C1 segment of cervical spinal cord (tissue), 14 donors: Measurements from ENCODE around the gene NTNG1.
"Not testable (repeated sequence)": the region's sequence is repeated elsewhere in the genome, so short reads cannot be mapped to it uniquely, and the experiment has no call there.

Experiments
- DNase-seq, 14 donors: peaks; one replicate each; lab custom pipeline; 2025; lab: John Stamatoyannopoulos, UW

NTNG1 gene

GRCh38 chr1:107196973-107197562, 56.2 kb downstream of the NTNG1 start:
- DNase-seq, result no peak

DNA sequence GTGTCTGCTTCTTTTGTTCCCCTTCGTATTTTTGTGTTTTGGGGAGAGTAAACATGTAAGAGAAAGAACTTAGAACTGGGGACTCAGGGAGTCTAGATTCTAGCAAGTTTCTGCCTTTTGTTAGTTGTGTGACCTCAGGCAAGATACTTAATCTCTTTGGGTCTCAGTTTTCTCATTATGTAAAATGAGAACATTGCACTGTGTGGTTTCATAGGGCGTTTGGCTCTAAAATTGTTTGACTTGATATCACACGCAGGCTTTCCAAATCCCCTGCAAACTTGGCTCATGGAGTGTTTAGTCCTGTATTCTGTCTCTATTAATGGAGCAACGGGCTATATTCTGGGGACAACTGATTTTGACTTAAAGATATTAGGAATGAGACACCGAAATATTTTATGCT, 57.7 kb downstream of the NTNG1 start:
- no peak for DNase-seq

DNA sequence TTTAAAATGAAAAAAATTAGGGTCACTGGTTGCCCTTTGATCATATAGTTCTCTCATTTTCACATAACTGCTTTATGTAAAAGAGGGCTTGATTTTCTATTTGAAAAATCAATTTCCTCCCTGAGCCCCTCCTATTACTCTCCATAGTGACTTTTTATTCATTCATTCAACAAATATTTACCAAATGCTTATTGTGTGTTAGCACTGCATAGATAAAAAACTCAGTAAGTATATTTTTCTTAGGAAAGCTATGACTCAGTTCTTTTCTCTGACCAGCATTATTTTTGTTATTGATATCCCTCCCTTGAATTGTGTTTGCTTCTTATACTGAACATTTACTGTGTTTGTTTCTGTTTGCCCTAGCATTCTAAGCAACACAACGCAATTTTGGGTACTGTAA, 59.8 kb downstream of the NTNG1 start:
- no peak for DNase-seq

GRCh38 chr1:107202007-107202406, 61.2 kb downstream of the NTNG1 start:
- DNase-seq, result no peak

DNA sequence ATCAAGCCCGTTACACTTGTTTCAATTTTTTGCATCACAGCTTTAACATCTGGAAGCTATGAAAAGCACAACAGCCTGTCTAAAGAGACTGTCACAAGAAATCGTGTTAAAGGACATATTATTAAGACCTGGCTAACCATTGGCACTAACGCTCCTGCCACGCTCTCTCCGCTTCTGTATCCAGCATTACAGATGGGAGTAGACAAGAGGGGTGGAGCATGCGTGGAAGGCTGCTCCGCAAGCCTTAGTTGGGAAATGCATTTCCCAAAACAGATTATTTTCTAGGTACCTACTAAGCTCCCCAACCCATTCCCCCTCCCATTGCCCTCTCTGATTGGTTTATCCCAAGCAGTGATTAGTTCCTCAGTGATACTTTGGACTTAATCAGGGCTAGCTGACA, 72.4 kb downstream of the NTNG1 start:
- peak in 2 of 14 donors; percentile 1 to 3 for DNase-seq

DNA sequence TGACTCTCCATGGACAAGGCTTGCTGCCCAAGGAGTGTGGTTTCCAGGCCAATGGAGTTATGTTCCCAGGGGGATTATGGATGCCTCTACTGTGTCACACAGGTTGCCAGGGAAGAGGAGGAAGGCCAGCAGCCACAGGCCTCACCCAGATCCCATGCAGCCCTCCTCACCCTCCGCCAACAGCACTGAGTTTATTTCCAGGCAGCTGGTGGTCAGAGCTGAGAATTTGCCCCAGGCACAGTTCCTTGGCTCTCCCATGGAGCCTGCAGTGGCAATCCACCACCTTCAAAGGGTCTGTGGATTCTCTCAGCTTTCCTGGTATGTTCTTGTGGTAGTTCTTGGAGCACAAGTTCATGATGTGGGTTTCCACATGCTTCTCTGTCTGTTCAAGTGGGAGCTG, 79.2 kb downstream of the NTNG1 start:
- DNase-seq, result no peak

DNA sequence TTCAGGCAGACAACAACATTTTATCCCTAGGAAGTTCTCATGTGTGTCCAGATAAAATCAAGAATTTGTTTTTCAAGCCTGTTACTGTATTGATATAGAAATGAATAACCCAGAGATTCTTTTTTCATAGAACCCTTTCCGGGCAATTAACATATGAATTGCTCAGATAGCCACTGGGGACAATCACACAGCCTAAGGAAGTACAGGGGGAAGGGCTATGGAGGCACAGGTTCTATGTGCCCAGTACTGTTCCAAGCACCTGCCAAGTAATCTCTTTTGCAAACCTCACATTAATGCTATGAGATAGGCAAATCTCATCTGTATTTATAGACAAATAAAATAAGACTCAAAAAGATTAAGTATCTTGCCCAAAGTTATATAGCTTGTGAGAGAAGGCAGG, 84.9 kb downstream of the NTNG1 start:
- DNase-seq, result no peak

DNA sequence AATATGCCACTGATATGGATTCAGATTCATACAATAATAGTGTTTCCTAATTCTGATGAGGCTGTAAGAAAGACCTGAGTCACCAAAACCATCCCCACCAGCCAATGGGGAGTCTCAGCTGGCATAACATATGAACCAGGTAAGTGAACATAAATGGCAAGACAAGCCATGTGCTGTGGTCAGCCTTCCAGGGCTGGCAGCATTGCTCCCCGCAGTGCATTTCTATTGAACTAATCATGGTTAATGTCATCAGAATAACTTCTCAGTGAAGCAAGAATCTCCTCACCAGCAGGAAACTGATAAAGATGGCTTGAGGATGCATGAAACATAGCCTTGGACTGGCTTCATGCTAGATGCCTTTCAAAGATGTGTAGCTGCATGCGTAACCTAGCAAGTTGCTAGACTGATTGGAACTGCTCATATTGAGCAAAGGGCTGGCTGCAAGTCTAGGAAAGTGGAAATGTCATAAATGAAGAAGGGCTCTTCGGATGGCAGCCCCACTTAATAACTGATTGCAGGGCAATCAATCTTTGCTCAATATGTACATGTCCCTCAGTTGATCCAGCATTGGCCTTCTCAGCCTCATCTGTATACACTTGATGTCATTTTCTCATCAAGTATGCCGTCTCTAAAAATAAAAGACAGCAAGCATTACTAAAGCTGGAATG, 88.0 kb downstream of the NTNG1 start:
- no peak for DNase-seq

DNA sequence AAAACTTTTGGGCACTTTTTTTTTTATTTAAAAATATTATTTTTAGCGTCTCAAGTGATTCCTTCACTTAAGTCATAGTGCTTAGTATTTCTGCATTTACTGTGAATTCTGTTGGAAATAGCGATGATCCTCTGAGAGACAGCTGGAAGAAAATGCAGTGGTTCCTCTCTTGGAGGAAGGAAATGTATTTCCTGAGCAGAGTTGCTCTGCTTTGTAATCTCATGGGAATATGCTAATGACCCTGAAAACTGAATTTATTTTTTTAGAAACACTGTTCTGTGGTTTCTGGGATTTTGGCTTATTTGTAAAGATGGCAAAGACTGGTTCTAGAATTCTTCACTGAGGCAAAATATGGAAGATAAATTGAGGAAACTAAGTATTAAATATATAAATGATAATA, 88.9 kb downstream of the NTNG1 start:
- no peak for DNase-seq

DNA sequence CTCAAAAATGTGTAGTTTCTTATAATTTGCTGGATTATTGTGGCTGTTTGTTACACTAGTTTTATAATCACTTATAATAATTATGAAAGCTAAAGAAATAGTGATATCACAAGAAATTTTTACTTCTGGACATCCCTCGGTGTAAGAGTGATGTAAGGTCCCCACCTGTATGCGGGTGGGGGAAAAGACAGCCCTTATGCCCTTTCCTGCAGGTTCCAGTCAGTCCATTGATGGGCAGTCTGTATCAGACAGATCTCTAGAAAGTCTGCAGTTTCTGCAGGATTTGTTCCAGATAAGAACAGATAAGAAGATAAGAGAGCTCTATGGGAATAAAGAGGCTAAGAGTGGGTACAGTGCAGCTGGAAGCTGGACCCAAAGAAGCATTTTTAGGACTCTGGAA, 89.3 kb downstream of the NTNG1 start:
- no peak for DNase-seq

GRCh38 chr1:107231291-107231690, 90.5 kb downstream of the NTNG1 start:
- no peak for DNase-seq

DNA sequence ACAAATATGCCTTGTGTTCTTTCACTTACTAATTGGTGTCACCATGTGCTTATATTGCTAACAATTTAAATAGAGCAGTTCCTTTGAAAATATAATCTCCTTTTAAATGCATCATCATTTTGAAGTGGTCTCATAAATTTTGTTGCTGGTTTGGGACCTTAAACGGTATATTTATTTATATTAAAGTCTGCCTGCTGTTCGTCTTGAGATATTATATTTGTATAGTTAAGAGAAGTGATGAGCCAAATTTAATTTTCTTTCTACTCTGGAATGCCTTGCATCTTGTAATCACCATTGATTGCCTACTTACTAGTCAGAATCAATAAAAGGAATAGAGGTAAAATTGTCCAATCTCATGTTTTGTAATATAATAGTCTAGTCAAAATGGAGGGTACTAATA, 91.6 kb downstream of the NTNG1 start:
- no peak for DNase-seq

DNA sequence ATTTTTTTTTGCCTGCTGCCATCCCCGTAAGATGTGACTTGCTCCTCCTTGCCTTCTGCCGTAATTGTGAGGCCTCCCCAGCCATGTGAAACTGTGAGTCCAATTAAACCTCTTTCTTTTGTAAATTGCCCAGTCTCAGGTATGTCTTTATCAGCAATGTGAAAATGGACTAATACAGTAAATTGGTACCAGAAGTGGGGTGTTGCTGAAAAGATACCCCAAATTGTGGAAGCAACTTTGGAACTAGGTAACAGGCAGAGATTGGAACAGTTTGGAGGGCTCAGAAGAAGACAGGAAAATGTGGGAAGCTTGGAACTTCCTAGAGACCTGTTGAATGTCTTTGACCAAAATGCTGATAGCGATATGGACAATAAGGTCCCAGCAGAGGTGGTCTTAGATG, 95.9 kb downstream of the NTNG1 start:
- DNase-seq, result not testable (repeated sequence)

DNA sequence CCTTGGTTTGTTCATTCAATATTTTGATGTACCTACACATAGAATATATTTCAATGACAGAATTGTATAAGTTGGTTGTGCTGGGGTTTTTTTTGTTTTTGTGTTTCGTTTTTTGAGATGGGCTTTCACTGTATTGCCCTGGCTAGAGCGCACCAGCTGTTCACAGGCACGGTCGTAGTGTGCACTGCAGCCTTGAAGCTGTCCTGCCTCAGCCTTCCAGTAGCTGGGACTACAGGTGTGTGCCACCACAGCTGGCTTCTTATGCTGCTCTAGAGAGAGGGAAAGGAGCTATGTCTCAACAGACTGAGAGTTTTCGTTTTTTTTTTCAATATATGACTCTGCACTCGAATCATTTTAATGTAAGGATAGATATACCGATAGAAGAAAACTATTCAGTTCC, 102.6 kb downstream of the NTNG1 start:
- DNase-seq, result no peak

DNA sequence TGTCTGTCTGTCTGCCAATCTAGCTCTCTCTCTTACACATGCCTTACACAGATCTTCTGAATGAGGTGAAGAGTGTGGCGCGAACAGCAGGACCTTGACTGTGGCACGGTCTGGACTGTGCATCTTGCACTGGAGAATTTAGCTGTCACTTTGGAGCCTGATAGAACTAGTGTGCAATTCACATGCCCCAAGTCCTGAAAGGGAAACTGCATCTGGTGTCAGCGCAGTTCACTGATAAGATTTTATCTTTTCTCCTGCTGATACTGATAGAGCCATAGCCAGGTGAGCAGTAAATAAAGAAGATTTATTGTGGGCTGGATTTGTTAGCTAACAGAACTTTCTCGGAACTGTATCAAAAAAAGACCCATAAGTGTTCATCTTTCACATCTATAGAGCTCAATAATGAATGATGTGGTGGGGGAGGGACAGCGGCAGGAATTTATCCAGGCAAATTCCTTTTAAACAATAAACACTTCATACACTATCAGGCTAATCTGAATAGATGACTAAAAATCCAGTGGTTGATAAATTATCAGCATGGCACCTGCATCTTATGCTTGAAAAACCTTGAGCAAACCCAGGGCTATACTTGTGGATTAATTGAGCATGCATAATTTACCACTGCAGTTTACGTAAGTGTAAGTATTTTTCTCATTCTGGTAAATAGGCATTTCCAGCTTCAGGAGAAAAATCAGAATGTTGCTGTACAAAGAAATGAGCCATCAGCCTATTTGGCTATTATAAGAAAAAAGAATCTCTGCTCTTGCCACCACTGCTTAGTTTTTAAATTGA, 104.1 kb downstream of the NTNG1 start:
- DNase-seq, result no peak

- DNase-seq, result no peak
Observed at GRCh38 chr1:107246775-107247345, 106.0 kb downstream of the NTNG1 start.

GRCh38 chr1:107247679-107248078, 106.8 kb downstream of the NTNG1 start:
- no peak for DNase-seq

GRCh38 chr1:107250169-107250568, 109.3 kb downstream of the NTNG1 start:
- DNase-seq, result no peak

DNA sequence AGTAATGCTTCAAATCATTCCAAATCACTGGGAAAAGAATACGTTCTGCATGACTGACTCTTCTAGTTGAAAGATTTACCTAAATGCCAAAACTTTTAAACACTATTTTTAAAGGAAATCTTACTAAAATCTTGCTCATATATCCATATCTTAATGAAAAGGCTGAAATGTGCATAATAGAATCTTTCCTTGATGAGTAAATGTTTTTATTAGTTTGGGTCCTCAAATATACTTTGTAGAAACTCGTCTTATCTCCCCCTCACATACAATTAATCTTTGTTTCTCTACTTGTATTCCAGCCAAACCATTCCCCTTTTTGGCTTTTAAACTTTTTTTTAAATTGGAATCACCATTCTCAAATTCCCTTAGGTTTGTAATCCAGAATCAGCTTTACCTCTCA, 110.2 kb downstream of the NTNG1 start:
- DNase-seq, result no peak

DNA sequence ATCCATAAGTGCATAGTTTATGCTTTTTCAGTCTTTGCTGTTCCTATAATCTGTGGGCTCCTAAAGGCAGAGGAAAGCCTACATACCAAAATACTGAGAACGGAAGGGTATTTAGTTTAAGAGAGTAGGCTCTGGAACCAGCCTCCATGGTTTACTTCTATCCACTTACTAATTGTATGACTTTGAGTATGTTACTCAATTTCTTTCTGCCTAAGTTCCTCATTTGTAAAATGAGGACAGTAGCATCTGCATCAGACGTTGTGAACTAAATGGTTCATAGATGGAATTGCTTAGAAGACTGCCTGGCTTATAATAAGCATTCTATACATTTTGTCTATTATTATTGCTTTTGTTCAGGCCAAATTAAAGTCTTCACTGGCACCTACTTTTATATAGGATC, 111.0 kb downstream of the NTNG1 start:
- no peak for DNase-seq

GRCh38 chr1:107252271-107252670, 111.4 kb downstream of the NTNG1 start:
- DNase-seq, result no peak

DNA sequence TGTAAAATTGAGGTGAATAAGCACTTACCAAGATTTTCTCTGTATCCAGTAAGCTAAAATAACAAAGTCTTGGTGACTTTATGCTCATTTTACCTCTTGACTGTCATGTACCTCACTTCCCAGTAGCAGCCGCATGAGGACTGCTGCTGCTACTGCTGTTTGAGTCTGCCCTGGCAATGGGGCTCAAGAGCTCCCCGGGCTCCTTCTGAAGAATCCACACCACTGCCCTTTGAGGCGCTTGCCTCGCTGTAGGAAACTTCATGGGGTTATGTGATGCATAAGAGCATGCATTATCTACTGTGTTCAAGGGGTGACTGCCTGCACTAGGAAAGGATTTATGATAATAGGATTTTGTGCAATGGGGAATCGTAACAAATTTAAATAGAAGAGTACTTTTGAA, 113.5 kb downstream of the NTNG1 start:
- no peak for DNase-seq

GRCh38 chr1:107255469-107255868, 114.6 kb downstream of the NTNG1 start:
- no peak for DNase-seq
